Ovary (tissue), 1 donor: Measurements from ENCODE around the gene PLG.

Source experiments
- EP300 ChIP-seq: sonication (generic); formaldehyde crosslinking; IDR thresholded peaks from one replicate; pipeline ENCODE4 v1.6.1; 2017; ENCODE audit warnings: antibody characterized with exemption
- POLR2A ChIP-seq: fragments of 450-650 bp; IDR thresholded peaks from one replicate; pipeline ENCODE4 v1.6.1; 2017; ENCODE audit warnings: antibody characterized with exemption, mild to moderate bottlenecking, moderate library complexity

DNA sequence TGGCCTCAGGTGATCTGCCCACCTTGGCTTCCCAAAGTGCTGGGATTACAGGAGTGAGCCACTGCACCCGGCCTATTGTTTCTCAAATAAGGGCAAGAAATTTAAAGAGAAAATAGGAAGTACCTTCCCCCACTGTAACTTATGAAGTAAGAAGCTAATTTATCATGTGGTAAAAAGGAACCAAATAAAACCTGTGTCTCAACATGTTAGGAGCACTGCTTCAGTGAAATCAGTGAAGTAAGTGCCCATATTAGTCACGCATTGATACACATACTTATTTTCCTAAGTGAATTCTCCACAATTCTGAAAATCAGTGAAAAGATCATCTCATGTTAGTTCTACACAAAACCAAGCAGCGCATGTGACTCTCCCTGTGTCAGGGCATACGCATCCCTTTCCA, 23.8 kb upstream of the PLG start:
- TF ChIP-seq EP300 = no peak
- no peak for TF ChIP-seq POLR2A
